HepG2 (cell line): ENCODE results near the gene AMIGO1. TPM values are rescaled to one million over a fixed set of nuclear protein-coding genes. Genes with fewer than 3 reads are reported as not detected.
"Not testable (repeated sequence)": the region's sequence is repeated elsewhere in the genome, so short reads cannot be mapped to it uniquely, and the experiment has no call there.

Experiments used
- ATAC-seq: fragments of 200-7000 bp; cut with Tn5 transposase; 3 replicates; pipeline ENCODE4 v1.9.1; 2020; ENCODE audit warnings: mild to moderate bottlenecking, moderate library complexity
- BruUV-seq: library from RNA; stranded (reverse); fragments of 400-500 nt; replicated peaks from 2 replicates; lab custom pipeline; 2021; lab: Mats Ljungman, UMichigan
- CTCF ChIA-PET: fragments of 300-600 bp; formaldehyde crosslinking; extraction: SDS; loops from one replicate; lab custom pipeline; 2021; ENCODE audit warnings: low total read pairs, inconsistent platforms, low intra/inter-chr PET ratio; lab: Yijun Ruan, JAX
- POLR2A ChIA-PET: fragments of 350-600 bp; sonication (Branson Sonifier 250); formaldehyde crosslinking; loops from one replicate; lab custom pipeline; 2020; ENCODE audit warnings: antibody characterized with exemption, inconsistent platforms; lab: Yijun Ruan, JAX
- DNase-seq: peaks from one replicate; pipeline ENCODE4 v3.0.0-alpha.2; 2015; ENCODE audit warnings: low spot score
- FAIRE-seq: peaks from 3 replicates; lab custom pipeline; 2011; peaks lifted over from hg19 to GRCh38; lab: Jason Lieb, UNC
- H2AFZ ChIP-seq: one replicate; pipeline ENCODE4 v1.6.1; 2011; ENCODE audit warnings: low read length, inconsistent platforms
- H3K27ac ChIP-seq: fragments of 300-600 bp; 3 replicates; pipeline ENCODE4 v1.8.0; 2011; ENCODE audit warnings: mixed run types, mild to moderate bottlenecking, mixed read lengths, low read length, inconsistent platforms; ENCODE audit not compliant: insufficient read depth; ENCODE audit errors: extremely low read length
- H3K27me3 ChIP-seq, 2 experiments: fragments of 200-600 bp in 1 of 2; 2 replicates in 1 of 2; 3 replicates in 1 of 2; pipeline versions ENCODE4 v1.6.0 to v1.8.0; 2011; ENCODE audit warnings: low read length in 2 of 2, mild to moderate bottlenecking in 2 of 2, moderate library complexity in 2 of 2, inconsistent platforms in 1 of 2; ENCODE audit not compliant: insufficient read depth in 2 of 2, control insufficient read depth in 1 of 2
- H3K36me3 ChIP-seq, 2 experiments: fragments of 200-600 bp in 1 of 2; replicated peaks in 1 of 2; 2 replicates in 1 of 2; 3 replicates in 1 of 2; pipeline versions ENCODE4 v1.5.1 to v1.8.0; 2011; ENCODE audit warnings: low read length in 2 of 2, inconsistent platforms in 1 of 2; ENCODE audit not compliant: insufficient read depth in 2 of 2, control insufficient read depth in 1 of 2
- H3K4me1 ChIP-seq: 2 replicates; pipeline ENCODE4 v1.5.1; 2012; ENCODE audit warnings: low read length, inconsistent platforms; ENCODE audit not compliant: insufficient read depth
- H3K4me2 ChIP-seq: 2 replicates; pipeline ENCODE4 v1.6.0; 2011; ENCODE audit warnings: low read depth, low read length, inconsistent platforms
- H3K4me3 ChIP-seq, 3 experiments: fragments of 200-600 bp in 1 of 3; sonication (generic), shearing (Covaris generic) in 1 of 3; replicated peaks in 1 of 3; 2 replicates each; pipeline ENCODE4 v1.5.1; 2011 to 2016; ENCODE audit warnings: low read length in 3 of 3, inconsistent platforms in 2 of 3, low read depth in 2 of 3, mild to moderate bottlenecking in 2 of 3, control low read depth in 1 of 3, mixed read lengths in 1 of 3; ENCODE audit not compliant: insufficient read depth in 1 of 3
- H3K79me2 ChIP-seq: one replicate; pipeline ENCODE4 v1.6.1; 2011; ENCODE audit warnings: low read length, inconsistent platforms; ENCODE audit not compliant: insufficient read depth
- H3K9ac ChIP-seq: 2 replicates; pipeline ENCODE4 v1.6.0; 2011; ENCODE audit warnings: mild to moderate bottlenecking, low read depth, low read length, inconsistent platforms; ENCODE audit not compliant: insufficient read depth
- H3K9me3 ChIP-seq: 2 replicates; pipeline ENCODE4 v1.5.1; 2012; ENCODE audit warnings: mild to moderate bottlenecking, low read length
- H4K20me1 ChIP-seq: 2 replicates; pipeline ENCODE4 v1.6.0; 2011; ENCODE audit warnings: inconsistent platforms, mild to moderate bottlenecking, low read length, moderate library complexity; ENCODE audit not compliant: insufficient read depth
- BORCS8-MEF2B ChIP-seq: sonication (generic); formaldehyde crosslinking; IDR thresholded peaks from 2 replicates; pipeline ENCODE4 v1.8.0; 2022; ENCODE audit warnings: mild to moderate bottlenecking, missing genetic modification reagents
- STAG1 ChIP-seq: sonication (generic); formaldehyde crosslinking; IDR thresholded peaks from 2 replicates; pipeline ENCODE4 v1.4.0; 2020; ENCODE audit warnings: missing genetic modification reagents
- ZFP36L1 ChIP-seq: sonication (generic); formaldehyde crosslinking; IDR thresholded peaks from 2 replicates; pipeline ENCODE4 v1.8.0; 2022; ENCODE audit warnings: mild to moderate bottlenecking, missing genetic modification reagents, moderate library complexity
- ZNF746 ChIP-seq: sonication (generic); formaldehyde crosslinking; IDR thresholded peaks from 2 replicates; pipeline ENCODE4 v1.8.0; 2022; ENCODE audit warnings: mild to moderate bottlenecking, missing genetic modification reagents
- ZNF816 ChIP-seq: sonication (generic); formaldehyde crosslinking; IDR thresholded peaks from 2 replicates; pipeline ENCODE4 v1.8.0; 2022; ENCODE audit warnings: missing genetic modification reagents, mild to moderate bottlenecking, borderline replicate concordance
- WGBS: methylation state at CpG from one replicate; pipeline ENCODE4 v1.1.6; 2017; ENCODE audit warnings: low lambda C conversion rate; 5-methylcytosine and 5-hydroxymethylcytosine counted together
- in situ Hi-C: cut with HindIII; loops from 2 replicates; pipeline ENCODE4 v1.10.0; 2017; ENCODE audit warnings: low pct_unique_long_range_greater_than_20kb; ENCODE audit not compliant: extremely low pct_ligation_motif_present
- intact Hi-C: fragments of 100-400 bp; cut with micrococcal nuclease; formaldehyde crosslinking; loops from one replicate; pipeline ENCODE4 v1.10.0; 2022; ENCODE audit not compliant: unreplicated experiment
- polyA plus RNA-seq, 8 experiments: library from polyadenylated mRNA; depleted of rRNA in 3 of 8; stranded (reverse) in 7 of 8; unstranded in 1 of 8; fragments of >200 nt; fragmentation: Illumina TruSeq in 4 of 8; extraction: Trizol in 4 of 8; gene quantifications; 2 replicates each; pipeline versions ENCODE4 v1.2.1 to v1.2.3, GENCODE V29; 2011 to 2016; ENCODE audit warnings: low read depth in 4 of 8, missing spikeins in 1 of 8, mixed read lengths in 1 of 8; ENCODE audit not compliant: insufficient read depth in 1 of 8
- total RNA-seq, 5 experiments: library from RNA; depleted of rRNA; stranded (reverse); fragments of >200 nt; fragmentation: Illumina TruSeq; extraction: Trizol; gene quantifications; 2 replicates each; pipeline ENCODE4 v1.2.3, GENCODE V29; 2016; ENCODE audit warnings: low read depth in 1 of 5
- TF ChIP-seq, protein P1 (sequence below): IDR thresholded peaks from 2 replicates; pipeline ENCODE4 v1.6.1; 2016

Gene AMIGO1
- total and polyA plus RNA-seq, 2 of the 13 experiments (the other 11 are each of a cell fraction or from before 2014, with no cell fraction given): 0.40 to 1.3 TPM

DNA sequence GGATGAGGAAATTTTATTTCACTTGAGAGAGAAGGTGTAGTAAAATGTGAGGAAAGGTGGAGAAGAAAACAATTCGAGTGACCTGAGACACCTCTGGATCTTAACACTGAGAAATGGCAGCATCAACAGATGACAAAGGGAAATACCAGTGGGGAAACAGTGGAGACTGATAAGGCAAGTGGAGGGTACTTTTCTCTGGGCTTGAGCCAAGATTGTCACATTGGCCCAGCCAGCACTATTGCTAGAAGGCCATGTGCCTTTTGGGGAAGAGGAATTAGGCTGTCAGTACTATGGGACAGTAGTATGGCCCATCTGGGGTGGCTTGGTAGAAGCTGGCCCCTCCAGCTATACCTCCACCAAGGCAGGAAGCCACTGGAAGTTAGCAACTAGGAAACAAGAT lies 34.8 kb downstream of the AMIGO1 start (continued):
- TF ChIP-seq ZNF746 (CRISPR knock-in tag) (no peak), BORCS8-MEF2B (CRISPR knock-in tag) (no peak), ZNF816 (CRISPR knock-in tag) (no peak), ZFP36L1 (CRISPR knock-in tag) (no peak), STAG1 (no peak)
- TF ChIP-seq, protein P1, sequence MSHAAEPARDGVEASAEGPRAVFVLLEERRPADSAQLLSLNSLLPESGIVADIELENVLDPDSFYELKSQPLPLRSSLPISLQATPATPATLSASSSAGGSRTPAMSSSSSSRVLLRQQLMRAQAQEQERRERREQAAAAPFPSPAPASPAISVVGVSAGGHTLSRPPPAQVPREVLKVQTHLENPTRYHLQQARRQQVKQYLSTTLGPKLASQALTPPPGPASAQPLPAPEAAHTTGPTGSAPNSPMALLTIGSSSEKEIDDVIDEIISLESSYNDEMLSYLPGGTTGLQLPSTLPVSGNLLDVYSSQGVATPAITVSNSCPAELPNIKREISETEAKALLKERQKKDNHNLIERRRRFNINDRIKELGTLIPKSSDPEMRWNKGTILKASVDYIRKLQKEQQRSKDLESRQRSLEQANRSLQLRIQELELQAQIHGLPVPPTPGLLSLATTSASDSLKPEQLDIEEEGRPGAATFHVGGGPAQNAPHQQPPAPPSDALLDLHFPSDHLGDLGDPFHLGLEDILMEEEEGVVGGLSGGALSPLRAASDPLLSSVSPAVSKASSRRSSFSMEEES (CRISPR knock-in tag): no peak
- TF ChIP-seq, all 625 proteins: peak for 0

DNA sequence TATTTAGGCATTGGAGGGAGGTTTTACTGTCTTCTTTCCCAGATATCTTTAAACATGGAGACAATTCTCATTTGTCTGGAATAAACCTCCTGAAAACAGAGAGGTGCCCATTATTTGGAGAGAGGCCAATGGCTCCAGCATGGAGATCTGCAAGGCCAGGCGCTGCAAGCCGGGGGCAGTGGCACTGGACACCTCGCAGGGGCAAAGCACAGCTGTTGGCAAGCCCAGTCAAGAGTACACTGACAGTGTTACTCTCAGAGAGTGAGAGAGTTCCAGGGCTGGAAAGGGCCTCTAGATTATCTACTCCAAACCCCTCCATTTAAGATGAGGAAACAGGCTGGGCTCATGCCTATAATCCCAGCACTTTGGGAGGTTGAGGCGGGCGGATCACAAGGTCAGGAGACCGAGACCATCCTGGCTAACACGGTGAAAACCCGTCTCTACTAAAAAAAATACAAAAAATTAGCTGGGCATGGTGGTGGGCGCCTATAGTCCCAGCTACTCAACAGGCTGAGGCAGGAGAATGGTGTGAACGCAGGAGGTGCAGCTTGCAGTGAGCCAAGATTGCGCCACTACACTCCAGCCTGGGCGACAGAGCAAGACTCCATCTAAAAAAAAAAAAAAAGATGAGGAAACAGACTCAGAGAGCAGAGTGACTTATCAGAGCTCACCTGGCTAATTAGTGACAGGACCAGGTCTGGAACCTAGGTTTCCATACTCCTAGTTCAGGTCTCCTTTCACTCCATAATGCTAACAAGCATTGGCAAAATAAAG lies 36.1 kb downstream of the AMIGO1 start:
- H3K27ac ChIP-seq, H2AFZ ChIP-seq, BruUV-seq, FAIRE-seq, H3K9me3 ChIP-seq, DNase-seq, H4K20me1 ChIP-seq, CTCF ChIA-PET, ATAC-seq, H3K9ac ChIP-seq, H3K4me1 ChIP-seq, POLR2A ChIA-PET, intact Hi-C loops, H3K4me3 ChIP-seq, H3K4me2 ChIP-seq, in situ Hi-C loops, H3K79me2 ChIP-seq, H3K36me3 ChIP-seq: not testable (repeated sequence)
- WGBS: 44% methylated on average over 11 of the region's 12 CpGs
- peaks cover 0 to 35% of the 10 kb centered on the region in 2 experiments; a peak in 4 of 5 replicates for H3K27me3 ChIP-seq
